Measurements from ENCODE around the gene MYO1D.

The MYO1D gene

DNA sequence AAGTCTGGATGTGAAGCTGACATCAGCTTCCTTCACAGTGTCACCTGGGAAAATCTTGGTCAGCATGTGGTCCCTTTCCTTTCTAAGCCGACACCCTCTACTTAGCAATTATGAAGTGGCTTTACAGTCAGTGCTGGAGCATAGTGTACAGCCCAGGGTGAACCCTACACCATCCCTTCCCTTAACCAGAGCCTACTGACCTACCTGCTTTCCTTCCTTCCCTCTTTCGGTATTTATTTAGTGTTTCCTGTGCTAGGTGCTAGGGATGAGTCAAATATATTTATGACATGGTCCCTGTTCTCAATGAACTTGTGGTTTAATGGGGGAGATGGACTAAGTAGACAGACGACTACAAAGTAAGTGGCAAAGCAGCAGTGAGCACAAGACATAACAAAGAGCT, 312.6 kb downstream of the MYO1D start:
- TF ChIP-seq, protein P1, sequence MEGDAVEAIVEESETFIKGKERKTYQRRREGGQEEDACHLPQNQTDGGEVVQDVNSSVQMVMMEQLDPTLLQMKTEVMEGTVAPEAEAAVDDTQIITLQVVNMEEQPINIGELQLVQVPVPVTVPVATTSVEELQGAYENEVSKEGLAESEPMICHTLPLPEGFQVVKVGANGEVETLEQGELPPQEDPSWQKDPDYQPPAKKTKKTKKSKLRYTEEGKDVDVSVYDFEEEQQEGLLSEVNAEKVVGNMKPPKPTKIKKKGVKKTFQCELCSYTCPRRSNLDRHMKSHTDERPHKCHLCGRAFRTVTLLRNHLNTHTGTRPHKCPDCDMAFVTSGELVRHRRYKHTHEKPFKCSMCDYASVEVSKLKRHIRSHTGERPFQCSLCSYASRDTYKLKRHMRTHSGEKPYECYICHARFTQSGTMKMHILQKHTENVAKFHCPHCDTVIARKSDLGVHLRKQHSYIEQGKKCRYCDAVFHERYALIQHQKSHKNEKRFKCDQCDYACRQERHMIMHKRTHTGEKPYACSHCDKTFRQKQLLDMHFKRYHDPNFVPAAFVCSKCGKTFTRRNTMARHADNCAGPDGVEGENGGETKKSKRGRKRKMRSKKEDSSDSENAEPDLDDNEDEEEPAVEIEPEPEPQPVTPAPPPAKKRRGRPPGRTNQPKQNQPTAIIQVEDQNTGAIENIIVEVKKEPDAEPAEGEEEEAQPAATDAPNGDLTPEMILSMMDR (IDR thresholded peaks at IDR 0.05) = no peak

DNA sequence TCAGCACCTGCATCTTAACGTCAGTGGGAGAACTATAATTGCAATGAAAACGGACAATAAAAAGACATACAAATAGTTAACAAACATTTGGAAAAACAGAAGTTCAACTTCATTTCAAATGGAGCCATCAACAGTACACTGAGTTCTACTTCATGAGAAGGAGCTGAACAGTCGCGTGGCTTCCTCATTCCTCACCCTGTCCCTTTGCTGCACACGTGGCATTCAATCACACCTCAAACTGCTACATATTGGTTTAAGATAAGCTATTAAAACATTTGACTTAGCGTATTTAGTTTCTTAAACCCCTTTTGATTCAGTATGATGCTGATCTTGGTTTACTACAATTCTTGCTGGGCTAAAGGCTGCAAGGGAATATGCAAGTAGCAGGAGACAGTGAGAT, 313.3 kb downstream of the MYO1D start:
- TF ChIP-seq, protein P1 (IDR thresholded peaks at IDR 0.05) = no peak

DNA sequence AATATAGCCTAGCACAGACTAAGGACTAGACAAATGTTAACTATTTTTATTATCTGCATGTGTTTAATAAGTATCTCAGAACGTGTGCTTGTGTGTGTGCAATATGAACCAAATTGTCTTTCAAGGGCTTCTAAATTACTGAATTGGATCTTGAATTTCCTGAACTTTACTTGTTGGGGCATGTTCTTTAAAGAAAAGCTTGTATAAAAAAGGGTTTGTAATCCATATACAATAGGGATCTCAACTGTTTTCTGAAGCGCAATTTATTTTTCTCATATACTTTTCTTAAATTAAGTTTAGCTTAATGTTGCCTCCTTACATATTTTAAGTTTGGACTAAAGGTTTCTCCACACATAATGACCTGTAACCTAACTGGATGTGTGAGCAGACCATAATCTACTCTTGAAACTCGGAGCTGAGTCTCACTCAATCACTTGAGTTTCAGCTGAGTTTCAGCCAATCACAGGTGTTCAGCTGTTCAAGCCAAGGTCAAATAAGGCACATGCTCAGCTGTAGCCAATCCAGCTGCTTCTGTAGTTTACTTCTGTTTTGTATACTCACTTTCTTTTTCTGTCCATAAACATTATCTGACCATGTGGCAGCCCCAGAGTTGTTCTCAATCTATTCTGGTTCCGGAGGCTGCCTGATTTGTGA, 317.8 kb downstream of the MYO1D start:
- TF ChIP-seq, protein P1 (IDR thresholded peaks at IDR 0.05) = no peak

DNA sequence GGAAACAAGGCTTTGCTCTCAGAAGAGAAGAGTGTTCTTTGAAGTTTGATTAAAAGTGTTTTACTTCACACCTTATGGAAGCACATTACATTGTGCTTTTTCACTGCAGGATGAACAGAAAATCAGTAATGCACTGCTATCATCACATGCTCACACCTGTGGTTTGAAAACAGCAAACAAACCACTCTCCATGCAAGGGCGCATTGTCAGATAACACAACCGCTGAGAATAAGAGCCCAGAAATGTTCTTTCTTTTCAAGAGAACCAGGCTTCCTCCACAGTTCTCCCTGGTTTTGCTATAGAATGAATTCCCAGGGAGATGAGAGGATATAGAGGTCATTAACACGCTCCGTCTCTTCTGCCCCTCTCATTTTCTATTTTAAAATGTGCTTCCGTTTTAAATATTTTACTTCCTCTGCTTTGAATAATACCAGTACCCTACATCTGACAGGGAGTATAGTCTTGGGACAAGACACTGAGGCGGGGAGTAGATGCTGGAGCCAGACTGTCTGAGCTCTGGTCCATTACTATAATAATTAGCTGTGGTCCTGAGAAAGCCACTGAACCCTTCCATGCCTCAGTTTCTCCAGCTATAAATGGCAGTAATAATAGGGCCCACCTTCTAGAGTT, 318.5 kb downstream of the MYO1D start:
- TF ChIP-seq, protein P1 (IDR thresholded peaks at IDR 0.05) = no peak

DNA sequence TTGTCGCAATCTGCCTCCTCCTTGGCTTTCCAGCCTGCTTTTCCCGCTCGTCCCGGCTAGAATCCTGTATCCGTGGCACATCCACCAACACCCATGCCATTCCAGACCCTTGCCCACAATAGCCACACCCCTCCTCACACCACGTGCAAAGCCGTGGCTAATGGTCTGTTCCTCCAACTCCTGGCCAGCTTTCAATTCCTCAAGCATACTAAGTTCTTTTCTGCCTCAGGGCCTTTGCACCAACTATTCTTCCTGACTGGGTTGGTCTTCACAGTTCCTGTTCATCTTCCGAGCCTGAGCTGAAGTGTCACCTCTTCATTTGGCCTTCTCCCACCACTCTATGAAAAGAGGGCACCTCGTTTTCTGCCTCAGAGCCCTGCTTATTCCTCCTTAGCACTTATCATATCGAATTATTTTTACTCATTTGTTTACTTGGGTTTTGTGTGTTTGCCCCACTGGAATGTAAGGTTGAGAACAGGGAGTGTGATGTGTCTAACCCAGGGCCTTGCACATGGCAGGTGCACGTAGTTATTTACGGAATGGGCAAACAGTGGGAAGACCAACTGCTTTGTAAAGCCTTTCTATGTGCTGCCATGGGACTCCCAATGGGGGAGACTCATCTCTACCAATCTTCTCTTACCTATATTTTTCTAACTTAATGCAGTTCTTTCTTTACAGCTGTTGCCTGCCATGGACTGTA, 321.2 kb downstream of the MYO1D start:
- TF ChIP-seq, protein P1 (IDR thresholded peaks at IDR 0.05) = no peak

DNA sequence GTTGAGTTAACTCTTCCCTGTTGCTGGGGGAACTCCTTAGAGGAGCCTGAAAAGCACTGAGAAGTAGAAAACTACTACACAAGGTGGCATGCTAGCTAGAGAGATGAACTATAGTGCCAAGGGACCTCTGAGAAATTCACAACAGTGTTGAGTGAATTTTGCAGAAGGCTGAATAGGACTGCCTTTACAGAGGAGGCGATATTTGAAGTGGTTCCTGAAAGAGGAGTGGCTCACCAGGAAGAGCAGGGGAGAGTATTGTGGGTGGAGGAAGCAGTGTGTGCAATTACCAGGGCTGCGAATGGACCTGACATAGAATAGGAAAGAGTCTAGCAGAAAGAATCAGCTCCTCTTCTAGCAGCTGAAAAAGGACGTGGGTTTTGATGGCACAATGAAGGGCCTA, 323.8 kb downstream of the MYO1D start:
- TF ChIP-seq, protein P1 (IDR thresholded peaks at IDR 0.05) = no peak

DNA sequence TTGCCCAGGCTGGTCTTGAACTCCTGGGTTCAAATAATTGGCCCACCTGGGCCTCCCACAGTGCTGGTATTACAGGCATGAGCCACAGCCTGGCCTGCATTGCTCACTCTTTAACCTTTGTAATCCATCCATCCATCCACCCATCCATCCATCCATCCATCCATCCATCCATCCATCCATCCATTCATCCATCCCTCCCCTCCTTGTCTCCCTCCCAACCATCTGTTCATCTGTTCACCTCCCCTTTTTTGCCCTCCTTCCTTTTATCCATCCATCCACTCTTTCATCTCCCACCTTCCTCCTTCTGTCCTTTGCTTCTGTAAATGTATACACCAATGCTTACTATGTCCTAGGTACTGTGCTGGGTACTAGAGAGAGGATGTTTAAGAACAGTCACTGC, 324.6 kb downstream of the MYO1D start:
- TF ChIP-seq, protein P1 (IDR thresholded peaks at IDR 0.05) = no peak
